LNCAP (cell line): ENCODE results near the gene RASA3.

Experiments used
- TF ChIP-seq, protein P1 (sequence below): fragments of 450-650 bp; IDR thresholded peaks from 2 replicates; pipeline ENCODE4 v1.5.1; 2017; ENCODE audit warnings: mild to moderate bottlenecking

Gene RASA3

GRCh38 chr13:113979791-113980471 is 152.5 kb downstream of the RASA3 start:
- TF ChIP-seq, protein P1, sequence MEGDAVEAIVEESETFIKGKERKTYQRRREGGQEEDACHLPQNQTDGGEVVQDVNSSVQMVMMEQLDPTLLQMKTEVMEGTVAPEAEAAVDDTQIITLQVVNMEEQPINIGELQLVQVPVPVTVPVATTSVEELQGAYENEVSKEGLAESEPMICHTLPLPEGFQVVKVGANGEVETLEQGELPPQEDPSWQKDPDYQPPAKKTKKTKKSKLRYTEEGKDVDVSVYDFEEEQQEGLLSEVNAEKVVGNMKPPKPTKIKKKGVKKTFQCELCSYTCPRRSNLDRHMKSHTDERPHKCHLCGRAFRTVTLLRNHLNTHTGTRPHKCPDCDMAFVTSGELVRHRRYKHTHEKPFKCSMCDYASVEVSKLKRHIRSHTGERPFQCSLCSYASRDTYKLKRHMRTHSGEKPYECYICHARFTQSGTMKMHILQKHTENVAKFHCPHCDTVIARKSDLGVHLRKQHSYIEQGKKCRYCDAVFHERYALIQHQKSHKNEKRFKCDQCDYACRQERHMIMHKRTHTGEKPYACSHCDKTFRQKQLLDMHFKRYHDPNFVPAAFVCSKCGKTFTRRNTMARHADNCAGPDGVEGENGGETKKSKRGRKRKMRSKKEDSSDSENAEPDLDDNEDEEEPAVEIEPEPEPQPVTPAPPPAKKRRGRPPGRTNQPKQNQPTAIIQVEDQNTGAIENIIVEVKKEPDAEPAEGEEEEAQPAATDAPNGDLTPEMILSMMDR = no peak

GRCh38 chr13:113978741-113979481 is 153.5 kb downstream of the RASA3 start:
- TF ChIP-seq, protein P1 = no peak

DNA sequence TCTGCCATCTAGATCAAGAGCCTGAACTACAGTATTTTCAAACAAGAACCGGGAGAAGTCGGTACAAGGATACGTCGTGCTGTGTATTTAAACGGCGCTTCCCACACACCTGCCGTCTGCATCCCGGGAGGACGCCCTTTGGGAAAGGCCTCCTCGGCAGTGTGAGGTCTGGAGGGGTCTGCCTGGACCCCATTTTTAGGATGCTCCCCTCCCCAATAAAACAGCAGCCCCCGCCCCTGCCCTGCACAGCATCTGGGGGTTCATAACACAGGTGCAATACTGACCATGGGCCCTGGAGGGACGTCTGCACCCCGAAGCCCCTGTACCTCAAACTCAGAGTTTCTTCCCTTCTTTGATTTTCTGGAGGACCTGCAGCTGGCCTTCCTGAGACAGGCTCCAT is 154.4 kb downstream of the RASA3 start:
- TF ChIP-seq, protein P1 = no peak

DNA sequence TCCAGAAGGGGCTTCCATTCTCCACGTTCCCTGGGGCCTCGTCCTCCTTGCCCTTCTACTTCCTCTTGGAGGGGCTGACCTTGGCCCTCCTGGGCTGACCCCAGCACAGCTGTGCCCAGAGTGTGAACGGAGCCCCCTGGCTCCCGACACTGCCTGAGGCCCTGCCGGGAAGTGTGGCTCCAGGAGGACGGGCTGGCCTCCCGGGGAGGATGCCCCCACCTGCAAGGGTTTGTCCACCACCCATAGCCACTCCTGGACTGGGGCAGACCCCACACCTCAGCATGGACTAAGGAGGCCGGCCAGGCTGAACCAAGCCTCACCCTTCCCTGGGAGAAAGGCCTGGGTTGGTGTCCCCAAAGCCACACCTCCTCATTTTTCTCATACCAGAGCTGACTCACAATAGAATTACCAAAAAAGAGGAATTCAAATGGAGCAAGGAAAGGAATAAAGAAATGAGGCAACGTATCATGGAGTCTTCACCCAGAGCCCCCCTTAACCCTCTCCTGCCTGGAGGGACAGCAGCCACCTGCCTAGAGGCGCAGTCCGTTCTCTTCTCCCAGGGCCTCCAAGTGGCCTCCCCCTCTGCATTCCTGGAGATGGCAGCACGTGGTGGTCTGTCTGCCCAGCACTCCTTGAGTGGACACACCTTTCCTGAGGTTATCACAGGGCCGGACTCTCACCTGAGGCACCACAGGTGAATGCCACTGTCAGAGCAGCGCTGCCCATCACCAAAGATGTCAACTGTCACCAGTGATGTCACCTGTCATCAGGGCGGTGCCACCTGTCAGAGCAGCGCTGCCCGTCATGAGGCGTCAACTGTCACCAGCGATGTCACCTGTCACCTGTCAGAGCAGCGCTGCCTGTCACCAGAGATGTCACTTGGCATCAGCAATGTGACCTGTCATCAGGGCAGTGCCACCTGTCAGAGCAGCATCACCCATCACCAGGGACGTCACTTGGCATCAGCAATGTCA is 155.4 kb downstream of the RASA3 start:
- TF ChIP-seq, protein P1 = no peak

- TF ChIP-seq, protein P1 = no peak
Observed at GRCh38 chr13:113975416-113975815, 157.0 kb downstream of the RASA3 start.

- TF ChIP-seq, protein P1 = no peak
Observed at GRCh38 chr13:113974304-113975281, 157.8 kb downstream of the RASA3 start.
